Vagina (tissue), 2 donors: ENCODE data around the gene DYSF. TPM values are rescaled to one million over a fixed set of nuclear protein-coding genes. Genes with fewer than 3 reads are reported as not detected.
A peak's percentile ranks its signal among the peaks of the same experiment; 100 is the strongest.

Experiments
- DNase-seq, 2 donors: peaks; one replicate each; pipeline ENCODE4 v3.0.0-alpha.2; 2017; ENCODE audit errors: extremely low spot score in 2 of 2
- H3K27ac ChIP-seq: fragments of 200-600 bp; sonication (generic); one replicate; pipeline ENCODE4 v1.5.1; 2019
- H3K27me3 ChIP-seq: fragments of 200-600 bp; sonication (generic); one replicate; pipeline ENCODE4 v1.5.1; 2019
- H3K36me3 ChIP-seq, 2 donors: fragments of 200-600 bp; sonication (generic); one replicate each; pipeline ENCODE4 v1.5.1; 2017 to 2019
- H3K4me1 ChIP-seq: fragments of 200-600 bp; sonication (generic); one replicate; pipeline ENCODE4 v1.5.1; 2019
- H3K4me3 ChIP-seq, 2 donors: fragments of 200-600 bp; sonication (generic); 1 replicate in 1 of 2; 2 replicates in 1 of 2; pipeline ENCODE4 v1.5.1; 2016 to 2019
- H3K9me3 ChIP-seq: fragments of 200-600 bp; sonication (generic); one replicate; pipeline ENCODE4 v1.5.1; 2019
- CTCF ChIP-seq, 3 experiments: fragments of 450-650 bp in 2 of 3; fragments of 200-600 bp in 1 of 3; sonication (generic) in 1 of 3; IDR thresholded peaks; one replicate each; pipeline ENCODE4 v1.5.1; 2017 to 2019; ENCODE audit warnings: antibody characterized with exemption in 3 of 3, mild to moderate bottlenecking in 2 of 3, moderate library complexity in 2 of 3
- POLR2A ChIP-seq, 2 donors: fragments of 450-650 bp; IDR thresholded peaks; one replicate each; pipeline ENCODE4 v1.6.1; 2017; ENCODE audit warnings: antibody characterized with exemption in 2 of 2, mild to moderate bottlenecking in 2 of 2, moderate library complexity in 2 of 2
- POLR2AphosphoS5 ChIP-seq, 2 donors: sonication (generic); formaldehyde crosslinking; IDR thresholded peaks; one replicate each; pipeline ENCODE4 v1.9.0; 2017; ENCODE audit warnings: antibody characterized with exemption in 2 of 2, mild to moderate bottlenecking in 2 of 2, low read depth in 1 of 2; ENCODE audit not compliant: insufficient read depth in 1 of 2
- intact Hi-C: fragments of 100-400 bp; cut with DNase I; formaldehyde crosslinking; loops from one replicate; pipeline ENCODE4 v1.15.1; 2023
- total RNA-seq: library from RNA; depleted of rRNA; stranded (reverse); fragments of >200 nt; gene quantifications from one replicate; pipeline ENCODE4 v1.2.3, GENCODE V29; 2016

DYSF gene
- total RNA-seq, 1 donor from 2014 or later = 10.1 TPM

GRCh38 chr2:71452565-71452964 is 796 bp upstream of the DYSF start:
- DNase-seq = no peak
- no peak overlapping the region for H3K27ac ChIP-seq
- TF ChIP-seq CTCF (IDR thresholded peaks at IDR 0.05) (no peak), POLR2AphosphoS5 (IDR thresholded peaks at IDR 0.05; ENCODE audit: insufficient read depth in 1 of 2, low read depth in 1 of 2) (no peak), POLR2A (IDR thresholded peaks at IDR 0.05) (no peak)
- no peak overlapping the region for H3K4me3 ChIP-seq
- peaks cover 23% of the 10 kb centered on the region for H3K4me1 ChIP-seq
- H3K36me3 ChIP-seq = no peaks in the 10 kb centered on the region
- no peaks in the 10 kb centered on the region for H3K27me3 ChIP-seq
- no peaks in the 10 kb centered on the region for H3K9me3 ChIP-seq
- intact Hi-C loops = no loop called here

GRCh38 chr2:71454221-71455010 is 1.1 kb downstream of the DYSF start:
- H3K27ac ChIP-seq = peak overlapping the region; percentile 28
- peaks cover 23% of the 10 kb centered on the region for H3K4me1 ChIP-seq
- no peak for TF ChIP-seq CTCF (IDR thresholded peaks at IDR 0.05)
- TF ChIP-seq POLR2A (IDR thresholded peaks at IDR 0.05) = no peak
- TF ChIP-seq POLR2AphosphoS5 (IDR thresholded peaks at IDR 0.05; ENCODE audit: insufficient read depth in 1 of 2, low read depth in 1 of 2) = no peak
- intact Hi-C loops = no loop called here
- H3K27me3 ChIP-seq = no peaks in the 10 kb centered on the region
- H3K9me3 ChIP-seq = no peaks in the 10 kb centered on the region
- H3K4me3 ChIP-seq = peak overlapping the region; percentile 47
- no peak for DNase-seq
- H3K36me3 ChIP-seq = no peaks in the 10 kb centered on the region

GRCh38 chr2:71455011-71455740 is 1.8 kb downstream of the DYSF start:
- Histone ChIP-seq H3K4me3 (no peak overlapping the region), H3K27ac (peak overlapping the region; percentile 0), H3K27me3 (no peaks in the 10 kb centered on the region), H3K9me3 (no peaks in the 10 kb centered on the region), H3K36me3 (no peaks in the 10 kb centered on the region), H3K4me1 (peaks cover 23% of the 10 kb centered on the region)
- DNase-seq = no peak
- TF ChIP-seq CTCF (IDR thresholded peaks at IDR 0.05) (no peak), POLR2A (IDR thresholded peaks at IDR 0.05) (no peak), POLR2AphosphoS5 (IDR thresholded peaks at IDR 0.05; ENCODE audit: insufficient read depth in 1 of 2, low read depth in 1 of 2) (no peak)
- intact Hi-C loops = no loop called here

GRCh38 chr2:71455741-71456569 is 2.6 kb downstream of the DYSF start:
- H3K4me3 ChIP-seq = no peak overlapping the region
- H3K9me3 ChIP-seq = no peaks in the 10 kb centered on the region
- peaks cover 23% of the 10 kb centered on the region for H3K4me1 ChIP-seq
- H3K27me3 ChIP-seq = no peaks in the 10 kb centered on the region
- no peaks in the 10 kb centered on the region for H3K36me3 ChIP-seq
- intact Hi-C loops = no loop called here
- TF ChIP-seq POLR2AphosphoS5 (IDR thresholded peaks at IDR 0.05; ENCODE audit: insufficient read depth in 1 of 2, low read depth in 1 of 2) (no peak), POLR2A (IDR thresholded peaks at IDR 0.05) (no peak), CTCF (IDR thresholded peaks at IDR 0.05) (no peak)
- no peak for DNase-seq
- peak overlapping the region; percentile 0 for H3K27ac ChIP-seq
